NB4 (cell line): ENCODE measurements around the gene RASSF5.

Source experiments
- DNase-seq: peaks from one replicate; pipeline ENCODE4 v3.0.0; 2010; ENCODE audit warnings: low read depth
- H3K4me3 ChIP-seq: one replicate; pipeline ENCODE4 v1.5.1; 2011; ENCODE audit warnings: mild to moderate bottlenecking, low read depth, low read length, moderate library complexity
- MYC ChIP-seq: IDR thresholded peaks from 2 replicates; pipeline ENCODE4 v1.6.1; 2011; ENCODE audit warnings: low read depth, low read length
- POLR2A ChIP-seq: IDR thresholded peaks from 2 replicates; pipeline ENCODE4 v1.6.1; 2011; ENCODE audit warnings: mild to moderate bottlenecking; ENCODE audit not compliant: insufficient read length; ENCODE audit errors: extremely low read depth
- TF ChIP-seq, protein P1 (sequence below): IDR thresholded peaks from one replicate; pipeline ENCODE4 v1.5.1; 2012; ENCODE audit warnings: low read depth, low read length
- TF ChIP-seq, protein P2 (sequence below): IDR thresholded peaks from 2 replicates; pipeline ENCODE4 v1.6.1; 2011; ENCODE audit warnings: low read depth, low read length

RASSF5 gene

DNA sequence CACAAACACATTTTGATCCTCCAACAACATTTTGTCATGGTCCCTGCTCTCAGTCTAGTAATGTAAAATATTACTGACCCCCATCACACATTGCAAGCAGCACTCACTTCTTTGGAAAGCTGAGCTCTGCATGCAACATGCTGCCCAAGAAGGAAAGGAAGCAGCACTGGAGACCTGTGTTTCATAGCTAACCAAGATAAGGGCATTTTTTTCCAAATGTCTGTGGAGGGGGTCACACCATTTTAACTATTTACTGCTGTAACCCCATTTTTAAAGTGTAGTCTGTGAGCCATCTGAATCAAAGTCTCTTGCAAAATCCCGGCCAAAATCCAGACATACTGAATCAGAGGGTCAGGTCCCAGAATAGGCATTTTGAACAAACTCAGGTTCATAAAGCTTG lies 4.5 kb upstream of the RASSF5 start:
- DNase-seq: peak; percentile 57
- TF ChIP-seq POLR2A (no peak), MYC (no peak)
- TF ChIP-seq, protein P1, sequence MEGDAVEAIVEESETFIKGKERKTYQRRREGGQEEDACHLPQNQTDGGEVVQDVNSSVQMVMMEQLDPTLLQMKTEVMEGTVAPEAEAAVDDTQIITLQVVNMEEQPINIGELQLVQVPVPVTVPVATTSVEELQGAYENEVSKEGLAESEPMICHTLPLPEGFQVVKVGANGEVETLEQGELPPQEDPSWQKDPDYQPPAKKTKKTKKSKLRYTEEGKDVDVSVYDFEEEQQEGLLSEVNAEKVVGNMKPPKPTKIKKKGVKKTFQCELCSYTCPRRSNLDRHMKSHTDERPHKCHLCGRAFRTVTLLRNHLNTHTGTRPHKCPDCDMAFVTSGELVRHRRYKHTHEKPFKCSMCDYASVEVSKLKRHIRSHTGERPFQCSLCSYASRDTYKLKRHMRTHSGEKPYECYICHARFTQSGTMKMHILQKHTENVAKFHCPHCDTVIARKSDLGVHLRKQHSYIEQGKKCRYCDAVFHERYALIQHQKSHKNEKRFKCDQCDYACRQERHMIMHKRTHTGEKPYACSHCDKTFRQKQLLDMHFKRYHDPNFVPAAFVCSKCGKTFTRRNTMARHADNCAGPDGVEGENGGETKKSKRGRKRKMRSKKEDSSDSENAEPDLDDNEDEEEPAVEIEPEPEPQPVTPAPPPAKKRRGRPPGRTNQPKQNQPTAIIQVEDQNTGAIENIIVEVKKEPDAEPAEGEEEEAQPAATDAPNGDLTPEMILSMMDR: no peak
- TF ChIP-seq, protein P2, sequence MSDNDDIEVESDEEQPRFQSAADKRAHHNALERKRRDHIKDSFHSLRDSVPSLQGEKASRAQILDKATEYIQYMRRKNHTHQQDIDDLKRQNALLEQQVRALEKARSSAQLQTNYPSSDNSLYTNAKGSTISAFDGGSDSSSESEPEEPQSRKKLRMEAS: no peak
- no peak overlapping the region for H3K4me3 ChIP-seq

DNA sequence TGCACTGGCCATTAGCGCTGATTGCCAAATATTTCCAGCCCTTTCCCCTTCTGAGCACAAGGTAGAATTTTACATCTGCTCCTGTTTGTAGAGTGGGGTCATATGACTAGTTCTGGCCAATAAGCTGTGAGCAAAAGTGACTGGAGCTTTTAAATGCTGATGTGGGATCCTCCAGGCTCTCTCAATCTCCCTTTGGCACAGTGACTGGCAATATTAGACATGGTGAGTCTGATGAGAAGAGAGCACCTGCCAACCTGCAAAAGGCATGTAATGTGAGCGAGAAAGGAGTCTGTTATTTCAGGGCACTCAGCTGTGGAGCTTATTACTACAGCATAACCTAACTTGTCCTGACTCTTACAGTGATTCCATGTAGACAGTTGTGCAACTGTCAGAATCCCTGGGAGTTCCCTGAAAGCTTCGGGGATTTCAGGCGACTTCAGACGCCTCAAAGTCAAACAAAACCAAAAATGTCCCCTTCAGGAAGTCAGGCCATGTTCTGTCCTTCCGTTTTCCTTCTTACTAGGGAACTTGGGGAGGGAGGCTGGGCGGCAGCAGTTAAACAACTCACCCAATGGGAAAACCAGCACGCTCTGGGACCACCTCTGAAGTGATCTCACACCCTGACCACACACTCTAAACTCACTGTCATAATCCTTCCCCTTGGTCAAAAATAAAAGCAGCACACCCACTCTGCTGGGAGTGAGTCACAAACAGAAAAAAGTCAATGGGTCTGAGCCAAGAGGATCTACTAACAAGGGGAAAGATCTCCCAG lies 3.6 kb upstream of the RASSF5 start:
- TF ChIP-seq POLR2A (no peak), MYC (no peak)
- TF ChIP-seq, protein P2: no peak; the same call in 1 of the 2 replicates
- TF ChIP-seq, protein P1: no peak
- DNase-seq: peak; percentile 98
- H3K4me3 ChIP-seq: peak overlapping the region; percentile 8

DNA sequence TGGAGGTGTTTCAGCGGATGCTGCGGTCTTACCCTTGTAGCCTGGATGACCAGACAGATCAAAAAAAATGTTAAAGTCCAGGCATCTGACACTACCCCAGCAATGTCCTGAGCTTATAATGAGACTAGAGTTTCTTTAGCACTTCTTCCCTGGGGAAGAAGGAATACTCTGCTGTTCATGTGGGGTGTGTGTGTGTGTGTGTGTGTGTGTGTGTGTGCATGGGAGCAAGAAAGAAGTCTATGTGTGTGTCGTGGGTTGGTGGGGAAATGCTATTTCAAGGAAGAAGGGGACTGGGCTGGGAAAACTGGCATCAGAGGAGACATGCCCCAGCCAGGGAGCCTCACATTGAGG lies 3.0 kb upstream of the RASSF5 start:
- H3K4me3 ChIP-seq: peak overlapping the region; percentile 8
- no peak for DNase-seq
- TF ChIP-seq, protein P1: no peak
- TF ChIP-seq POLR2A (no peak), MYC (no peak)
- TF ChIP-seq, protein P2: no peak

DNA sequence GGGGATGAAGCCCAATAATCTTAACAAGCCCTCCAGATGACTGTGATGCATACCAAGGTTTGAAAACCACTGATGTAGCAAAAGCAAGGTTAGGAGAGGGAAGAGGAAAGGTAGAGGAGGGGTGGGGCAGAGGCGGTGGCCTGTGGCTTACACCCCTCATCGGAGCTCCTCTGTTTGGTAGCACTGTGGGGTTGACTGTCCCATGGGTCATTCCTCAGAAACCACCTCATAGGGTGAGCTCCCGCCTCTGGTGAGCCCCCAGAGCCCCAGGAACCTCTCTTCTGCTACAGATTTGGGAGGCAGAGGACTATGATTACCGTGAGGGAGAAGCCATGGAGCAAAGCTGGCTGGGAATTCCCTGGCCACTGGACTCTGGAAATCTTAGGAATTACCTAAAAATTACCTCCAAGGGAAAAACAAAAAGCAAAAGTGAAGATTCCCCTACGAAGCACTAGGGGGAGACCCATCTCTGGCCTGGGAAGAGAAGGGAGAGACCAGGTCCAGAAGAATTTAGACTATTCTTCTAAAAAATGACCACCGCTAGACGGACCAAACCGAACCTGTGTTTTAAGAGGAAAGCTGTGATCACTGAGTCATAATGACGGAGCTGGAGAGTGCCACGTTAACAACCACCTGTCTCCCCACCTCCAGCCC lies 1.5 kb upstream of the RASSF5 start:
- no peak for DNase-seq
- TF ChIP-seq POLR2A (no peak), MYC (no peak)
- TF ChIP-seq, protein P2: no peak
- TF ChIP-seq, protein P1: peak; percentile 51
- no peak overlapping the region for H3K4me3 ChIP-seq

DNA sequence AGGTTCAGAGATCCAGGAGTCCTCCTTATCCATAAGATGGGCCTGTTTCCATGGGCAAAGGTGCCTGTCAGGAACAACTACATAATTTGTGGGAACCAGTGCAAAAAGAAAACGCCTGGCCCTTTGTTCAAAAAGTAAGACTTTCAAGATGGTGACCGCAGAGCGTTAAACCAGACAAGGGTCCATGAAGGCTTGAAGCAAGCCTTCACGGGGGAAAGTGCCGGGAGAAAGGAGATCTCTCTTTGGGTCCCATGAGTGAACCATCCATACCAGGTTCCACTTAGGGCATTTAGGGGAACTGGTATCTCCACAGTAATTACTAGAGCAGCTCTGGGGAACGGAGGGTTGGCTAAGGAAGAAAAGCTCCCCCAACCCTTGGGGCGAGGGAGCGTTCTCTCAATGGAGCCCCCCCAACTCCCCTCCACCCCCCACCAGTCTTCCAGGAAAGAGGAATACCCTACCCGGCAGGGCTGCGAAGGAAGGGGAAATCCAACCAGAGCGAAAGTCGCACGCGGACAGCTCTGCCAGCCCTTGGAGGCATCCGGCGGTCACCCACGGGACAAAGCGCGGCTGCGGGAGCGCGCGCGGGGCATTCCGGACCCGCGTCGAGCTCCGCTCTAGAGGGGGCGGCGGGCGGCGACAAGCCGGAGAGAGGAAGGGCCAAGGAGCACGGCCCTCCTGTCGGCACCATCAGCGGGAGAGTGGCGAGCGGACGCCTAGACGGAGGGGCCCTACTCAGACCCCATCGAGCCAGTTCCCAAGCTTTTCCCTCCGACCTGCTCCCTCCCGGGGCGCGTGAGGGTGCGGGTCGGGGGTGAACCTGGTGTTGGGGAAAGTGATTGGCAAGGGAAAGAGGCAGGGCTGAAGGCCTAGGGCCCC lies 687 bp upstream of the RASSF5 start:
- no peak overlapping the region for H3K4me3 ChIP-seq
- TF ChIP-seq, protein P1: no peak
- no peak for TF ChIP-seq MYC
- TF ChIP-seq, protein P2: no peak
- TF ChIP-seq POLR2A: no peak
- no peak for DNase-seq
